ENCODE data around the gene KLF9.

The KLF9 gene

GRCh38 chr9:70439991-70440706 is 25.7 kb upstream of the KLF9 start:
- H3K4me3 ChIP-seq (ENCODE audit: low read depth, low read length) = no peak overlapping the region
- peak; percentile 84 for DNase-seq (ENCODE audit: low read depth)
- no peak for TF ChIP-seq CTCF (conservative IDR thresholded peaks at IDR 0.05; ENCODE audit: low read depth, low read length)

DNA sequence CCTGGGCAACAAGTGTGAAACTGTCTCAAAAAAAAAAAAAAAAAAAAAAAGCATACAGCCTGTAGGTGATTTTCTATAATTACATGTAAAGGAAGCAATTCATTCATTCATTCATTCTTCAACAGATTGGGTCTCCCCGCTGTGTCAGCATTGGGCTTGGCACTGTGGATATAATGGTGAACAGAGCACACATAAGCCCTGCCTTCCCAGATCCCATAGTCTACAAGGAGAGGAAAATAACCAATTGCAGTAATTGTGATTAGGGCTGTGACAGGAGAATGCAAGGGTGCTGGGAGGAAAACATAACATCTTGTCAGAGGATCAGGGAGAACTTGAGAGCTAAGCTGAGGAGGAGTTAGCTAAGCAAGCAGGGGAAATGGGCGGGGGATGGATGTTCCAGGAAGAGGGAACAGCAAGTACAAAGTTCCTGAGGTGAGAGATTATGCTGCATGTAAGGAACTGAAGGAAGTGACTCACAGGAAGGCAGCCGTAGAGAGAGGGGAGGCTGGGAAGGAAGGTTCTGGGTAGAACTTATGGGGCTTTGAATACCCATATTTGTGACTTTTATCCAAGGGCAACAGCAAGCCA is 24.0 kb upstream of the KLF9 start:
- DNase-seq (ENCODE audit: low read depth) = peak; percentile 96

DNA sequence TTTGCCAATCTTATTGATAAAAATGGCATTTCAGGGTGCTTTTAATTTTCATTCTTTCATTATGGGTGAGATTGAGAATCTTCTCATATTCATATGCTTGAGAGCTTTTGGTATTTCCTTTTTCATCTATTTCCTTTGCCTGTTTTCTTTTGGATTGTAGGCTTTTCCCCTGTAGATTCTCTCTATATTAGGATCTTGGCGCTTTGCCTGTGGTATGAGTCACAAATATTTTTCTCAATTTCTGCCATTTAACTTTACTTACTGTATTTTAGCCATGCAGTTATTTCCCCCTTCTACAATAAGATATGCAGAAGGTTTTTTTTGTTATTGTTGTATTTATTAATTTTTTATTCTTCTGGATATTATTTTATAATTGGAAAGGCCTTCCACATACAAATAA is 21.5 kb upstream of the KLF9 start:
- DNase-seq (ENCODE audit: low read depth) = peak; percentile 84

More for the DNA sequence above, 24.0 kb upstream of the KLF9 start:
- no peak for TF ChIP-seq CTCF (conservative IDR thresholded peaks at IDR 0.05; ENCODE audit: low read depth, low read length)
- H3K4me3 ChIP-seq (ENCODE audit: low read depth, low read length) = no peak overlapping the region

GRCh38 chr9:70429899-70430298 is 15.4 kb upstream of the KLF9 start:
- TF ChIP-seq CTCF (conservative IDR thresholded peaks at IDR 0.05; ENCODE audit: low read depth, low read length) = no peak
- no peak overlapping the region for H3K4me3 ChIP-seq (ENCODE audit: low read depth, low read length)
- no peak for DNase-seq (ENCODE audit: low read depth)

More for the DNA sequence above, 21.5 kb upstream of the KLF9 start:
- no peak overlapping the region for H3K4me3 ChIP-seq (ENCODE audit: low read depth, low read length)
- TF ChIP-seq CTCF (conservative IDR thresholded peaks at IDR 0.05; ENCODE audit: low read depth, low read length) = no peak

DNA sequence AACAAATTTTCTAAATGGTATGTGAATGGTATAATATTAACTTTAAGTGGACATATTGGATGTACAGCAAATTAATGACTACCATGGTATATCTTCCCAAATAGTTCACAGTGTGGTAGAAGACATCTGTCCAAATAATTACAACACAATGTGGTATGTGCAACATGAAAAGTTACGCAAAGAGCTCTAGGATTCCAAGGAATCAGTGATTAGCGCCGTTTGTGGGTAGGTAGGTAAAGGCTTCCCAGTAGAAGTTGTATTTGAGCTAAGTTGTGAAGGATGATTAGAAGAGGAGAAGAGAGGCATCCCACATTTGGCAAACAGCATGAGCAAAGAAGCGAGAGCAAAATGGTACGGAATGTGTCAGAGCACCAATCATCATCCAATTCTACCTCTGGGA is 14.3 kb upstream of the KLF9 start:
- peak; percentile 42 for DNase-seq (ENCODE audit: low read depth)
- no peak overlapping the region for H3K4me3 ChIP-seq (ENCODE audit: low read depth, low read length)
- TF ChIP-seq CTCF (conservative IDR thresholded peaks at IDR 0.05; ENCODE audit: low read depth, low read length) = no peak

DNA sequence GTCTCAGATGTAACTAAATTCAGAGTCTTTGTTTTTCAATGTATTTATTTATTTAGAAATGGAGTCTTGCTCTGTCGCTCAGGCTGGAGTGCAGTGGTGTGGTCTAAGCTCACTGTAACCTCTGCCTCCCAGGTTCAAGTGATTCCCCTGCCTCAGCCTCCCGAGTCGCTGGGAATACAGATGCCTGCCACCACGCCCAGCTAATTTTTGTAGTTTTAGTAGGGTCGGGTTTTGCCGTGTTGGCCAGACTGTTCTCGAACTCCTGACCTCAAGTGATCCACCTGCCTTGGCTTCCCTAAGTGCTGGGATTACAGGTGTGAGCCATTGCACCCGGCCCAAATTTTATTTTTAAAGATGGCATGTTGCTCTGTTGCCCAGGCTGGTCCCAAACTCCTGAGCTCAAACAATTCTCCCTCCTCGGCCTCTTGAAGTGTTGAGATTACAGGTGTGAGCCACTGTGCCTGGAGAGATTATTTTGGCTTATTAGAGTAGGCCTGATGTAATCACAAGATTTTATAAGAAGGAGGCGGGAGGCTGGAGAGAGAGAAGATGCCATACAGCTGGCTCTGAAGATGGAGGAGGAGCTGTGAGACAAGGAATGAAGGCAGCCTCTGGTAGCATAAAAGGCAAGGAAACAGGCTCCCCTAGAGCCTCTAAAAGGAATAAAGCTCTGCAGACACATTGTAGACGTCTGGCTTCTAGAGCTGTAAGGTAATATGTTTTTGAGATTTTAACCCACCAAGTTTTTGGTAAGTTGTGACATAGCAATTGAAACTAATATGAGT is 12.9 kb upstream of the KLF9 start:
- peak; percentile 74 for DNase-seq (ENCODE audit: low read depth)
- peak; percentile 35 for TF ChIP-seq CTCF (conservative IDR thresholded peaks at IDR 0.05; ENCODE audit: low read depth, low read length)
- H3K4me3 ChIP-seq (ENCODE audit: low read depth, low read length) = no peak overlapping the region
